HCT116 (cell line): ENCODE data around the gene SPOP. TPM values are rescaled to one million over a fixed set of nuclear protein-coding genes. Genes with fewer than 3 reads are reported as not detected.
A peak's percentile ranks its signal among the peaks of the same experiment; 100 is the strongest.

ENCODE experiments used
- ATAC-seq: fragments of 200-7000 bp; cut with Tn5 transposase; 2 replicates; pipeline ENCODE4 v1.9.1; 2020; ENCODE audit warnings: mild to moderate bottlenecking, moderate library complexity
- BruUV-seq: library from RNA; stranded (reverse); fragments of 400-500 nt; replicated peaks from 2 replicates; lab custom pipeline; 2021; lab: Mats Ljungman, UMichigan
- CTCF ChIA-PET: fragments of 300-600 bp; sonication (Branson Sonifier 250); formaldehyde crosslinking; loops from one replicate; lab custom pipeline; 2021; ENCODE audit warnings: antibody characterized with exemption; lab: Charles Lee
- POLR2A ChIA-PET: fragments of 300-600, 350-600 bp; sonication (Branson Sonifier 250); formaldehyde crosslinking; loops from one replicate; lab custom pipeline; 2021; ENCODE audit warnings: antibody characterized with exemption; lab: Charles Lee
- RAD21 ChIA-PET, 2 experiments: fragments of 300-600 bp; sonication (Branson Sonifier 250); formaldehyde crosslinking; loops; one replicate each; lab custom pipeline; 2023; ENCODE audit warnings: low total read pairs in 2 of 2; ENCODE audit not compliant: uncharacterized antibody in 2 of 2, unreplicated experiment in 2 of 2, low non-redundant PET in 1 of 2; lab: Charles Lee
- DNase-seq: peaks from one replicate; pipeline ENCODE4 v3.0.0-alpha.2; 2010; ENCODE audit warnings: low read depth, low spot score
- H2AFZ ChIP-seq: fragments of 200-600 bp; shearing (Covaris generic), sonication (generic); 2 replicates; pipeline ENCODE4 v1.6.1; 2017; ENCODE audit warnings: low read depth, mixed run types, mixed read lengths, antibody characterized with exemption, low read length; ENCODE audit not compliant: poor library complexity, severe bottlenecking
- H3K27ac ChIP-seq: 2 replicates; pipeline ENCODE4 v1.5.1; 2012; ENCODE audit warnings: low read depth, low read length
- H3K27me3 ChIP-seq: fragments of 200-600 bp; sonication (generic); 2 replicates; pipeline ENCODE4 v1.6.1; 2016; ENCODE audit warnings: mixed run types, low read length, mixed read lengths; ENCODE audit not compliant: insufficient read depth
- H3K36me3 ChIP-seq, 2 experiments: fragments of 200-500 bp in 1 of 2; fragments of 200-600 bp in 1 of 2; sonication (Bioruptor generic) in 1 of 2; sonication (generic) in 1 of 2; 2 replicates each; pipeline versions ENCODE4 v1.5.1 to v1.6.1; 2014 to 2016; ENCODE audit warnings: low read length in 2 of 2, inconsistent platforms in 1 of 2, mixed read lengths in 1 of 2, mixed run types in 1 of 2; ENCODE audit not compliant: insufficient read depth in 2 of 2, control insufficient read depth in 1 of 2
- H3K4me1 ChIP-seq, 2 experiments: fragments of 200-600 bp in 1 of 2; sonication (generic) in 1 of 2; 2 replicates each; pipeline versions ENCODE4 v1.5.1 to v1.6.1; 2012 to 2017; ENCODE audit warnings: low read length in 2 of 2, inconsistent platforms in 1 of 2, mild to moderate bottlenecking in 1 of 2, mixed read lengths in 1 of 2, mixed run types in 1 of 2, moderate library complexity in 1 of 2; ENCODE audit not compliant: insufficient read depth in 2 of 2, control insufficient read depth in 1 of 2
- H3K4me2 ChIP-seq: fragments of 200-600 bp; sonication (generic); 2 replicates; pipeline ENCODE4 v1.6.1; 2017; ENCODE audit warnings: mixed run types, low read length, mixed read lengths
- H3K4me3 ChIP-seq, 2 experiments: fragments of 200-600 bp in 1 of 2; sonication (generic) in 1 of 2; replicated peaks in 1 of 2; 2 replicates each; pipeline ENCODE4 v1.5.1; 2011 to 2016; ENCODE audit warnings: low read length in 2 of 2, control low read depth in 1 of 2, low read depth in 1 of 2, mild to moderate bottlenecking in 1 of 2, mixed read lengths in 1 of 2, mixed run types in 1 of 2
- H3K79me2 ChIP-seq: fragments of 200-600 bp; sonication (generic); 2 replicates; pipeline ENCODE4 v1.6.1; 2017; ENCODE audit warnings: mild to moderate bottlenecking, mixed run types, low read length, moderate library complexity, mixed read lengths; ENCODE audit not compliant: insufficient read depth
- H3K9ac ChIP-seq: fragments of 200-600 bp; sonication (generic); 2 replicates; pipeline ENCODE4 v1.6.1; 2016; ENCODE audit warnings: low read length, mixed read lengths
- H3K9me2 ChIP-seq: fragments of 200-600 bp; sonication (generic), shearing (Covaris generic); 2 replicates; pipeline ENCODE4 v1.6.1; 2017; ENCODE audit warnings: mixed run types, mild to moderate bottlenecking, moderate library complexity; ENCODE audit not compliant: insufficient read depth
- H3K9me3 ChIP-seq, 2 experiments: fragments of 200-500 bp in 1 of 2; fragments of 200-600 bp in 1 of 2; sonication (Bioruptor generic) in 1 of 2; sonication (generic) in 1 of 2; 2 replicates each; pipeline ENCODE4 v1.6.1; 2014 to 2017; ENCODE audit warnings: low read length in 2 of 2, mixed read lengths in 2 of 2, inconsistent platforms in 1 of 2, low read depth in 1 of 2, mild to moderate bottlenecking in 1 of 2, mixed run types in 1 of 2, moderate library complexity in 1 of 2; ENCODE audit not compliant: control insufficient read depth in 1 of 2, insufficient read depth in 1 of 2
- H4K20me1 ChIP-seq: fragments of 200-600 bp; sonication (generic), shearing (Covaris generic); 2 replicates; pipeline ENCODE4 v1.6.1; 2017; ENCODE audit warnings: mixed run types, mild to moderate bottlenecking, moderate library complexity; ENCODE audit not compliant: insufficient read depth
- CEBPB ChIP-seq: IDR thresholded peaks from 2 replicates; pipeline ENCODE4 v1.6.1; 2012; ENCODE audit warnings: low read depth
- EGR1 ChIP-seq: IDR thresholded peaks from 2 replicates; pipeline ENCODE4 v1.6.1; 2012; ENCODE audit warnings: low read depth
- ELF1 ChIP-seq: IDR thresholded peaks from 2 replicates; pipeline ENCODE4 v1.6.1; 2012; ENCODE audit warnings: low read depth, borderline replicate concordance
- EZH2 ChIP-seq: fragments of 200-600 bp; sonication (generic); IDR thresholded peaks from 2 replicates; pipeline ENCODE4 v1.6.1; 2017; ENCODE audit warnings: antibody characterized with exemption, mixed run types
- EZH2phosphoT487 ChIP-seq: fragments of 200-600 bp; IDR thresholded peaks from 2 replicates; pipeline ENCODE4 v1.6.1; 2018; ENCODE audit warnings: antibody characterized with exemption, borderline replicate concordance
- POLR2A ChIP-seq: IDR thresholded peaks from 2 replicates; pipeline ENCODE4 v1.7.0; 2011; ENCODE audit warnings: borderline replicate concordance; ENCODE audit not compliant: insufficient read depth, insufficient read length; ENCODE audit errors: extremely low read depth
- POLR2AphosphoS5 ChIP-seq: IDR thresholded peaks from 2 replicates; pipeline ENCODE4 v1.6.1; 2011; ENCODE audit warnings: mild to moderate bottlenecking, low read depth, low read length, moderate library complexity
- RAD21 ChIP-seq: IDR thresholded peaks from 2 replicates; pipeline ENCODE4 v1.6.1; 2012; ENCODE audit warnings: low read depth, mild to moderate bottlenecking
- SP1 ChIP-seq: IDR thresholded peaks from 2 replicates; pipeline ENCODE4 v1.6.1; 2012; ENCODE audit warnings: low read depth
- SRF ChIP-seq: IDR thresholded peaks from 2 replicates; pipeline ENCODE4 v1.6.1; 2012; ENCODE audit warnings: low read depth
- TCF7L2 ChIP-seq: IDR thresholded peaks from 2 replicates; pipeline ENCODE4 v1.7.0; 2011; ENCODE audit warnings: borderline replicate concordance, inconsistent platforms; ENCODE audit not compliant: insufficient read depth, insufficient read length; ENCODE audit errors: extremely low read depth
- YY1 ChIP-seq: IDR thresholded peaks from 2 replicates; pipeline ENCODE4 v1.6.1; 2011; ENCODE audit warnings: low read length, low read depth, moderate library complexity, mild to moderate bottlenecking; ENCODE audit not compliant: insufficient replicate concordance; ENCODE audit errors: extremely low read depth
- ZNF274 ChIP-seq: fragments of 200-500 bp; sonication (Bioruptor generic); IDR thresholded peaks from 2 replicates; pipeline ENCODE4 v1.6.1; 2014; ENCODE audit warnings: mild to moderate bottlenecking, low read depth, low read length, inconsistent platforms
- intact Hi-C: fragments of 100-400 bp; cut with micrococcal nuclease; formaldehyde crosslinking; loops from 2 replicates; pipeline ENCODE4 v1.10.0; 2022
- total RNA-seq: library from RNA; stranded (reverse); gene quantifications from one replicate; pipeline ENCODE4 v1.2.1, GENCODE V29; 2021; ENCODE audit not compliant: unreplicated experiment
- TF ChIP-seq, protein P1 (sequence below), 3 experiments: fragments of 200-600 bp in 1 of 3; sonication (generic) in 1 of 3; IDR thresholded peaks in 2 of 3; conservative IDR thresholded peaks in 1 of 3; 2 replicates each; pipeline ENCODE4 v1.5.1; 2012 to 2017; ENCODE audit warnings: low read depth in 2 of 3, low read length in 2 of 3, antibody characterized with exemption in 1 of 3, borderline replicate concordance in 1 of 3, control low read depth in 1 of 3, mild to moderate bottlenecking in 1 of 3, mixed read lengths in 1 of 3, mixed run types in 1 of 3, moderate library complexity in 1 of 3; ENCODE audit not compliant: insufficient read depth in 1 of 3
- TF ChIP-seq, protein P2 (sequence below): IDR thresholded peaks from 2 replicates; pipeline ENCODE4 v1.6.1; 2012
- TF ChIP-seq, protein P3 (sequence below): IDR thresholded peaks from 2 replicates; pipeline ENCODE4 v1.6.1; 2011; ENCODE audit warnings: mild to moderate bottlenecking, low read length, moderate library complexity; ENCODE audit not compliant: insufficient replicate concordance; ENCODE audit errors: extremely low read depth

The SPOP gene
- total RNA-seq, 1 experiment from 2014 or later, result 85.1 TPM

DNA sequence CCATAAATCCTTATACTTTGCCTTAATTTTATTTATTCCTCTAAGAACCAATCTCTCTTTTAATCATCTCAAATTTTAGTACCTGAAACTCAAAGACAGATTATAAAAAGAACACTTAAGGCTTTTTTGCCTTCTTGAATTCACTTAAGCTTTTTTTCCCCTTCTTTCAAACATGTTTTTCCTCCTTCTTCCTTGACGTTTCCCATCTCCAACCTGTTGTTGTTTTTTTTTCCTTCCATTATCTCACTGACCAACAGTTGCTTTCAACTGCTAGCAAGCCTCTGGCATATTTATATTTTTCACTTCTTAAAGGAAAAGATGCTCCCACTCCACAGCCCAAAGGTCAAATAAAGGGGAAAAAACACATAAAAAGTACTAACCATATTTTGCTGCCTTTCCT lies 32.2 kb downstream of the SPOP start:
- Histone ChIP-seq H3K36me3 (no peaks in the 10 kb centered on the region), H3K9me3 (no peaks in the 10 kb centered on the region), H3K27me3 (no peaks in the 10 kb centered on the region), H3K4me1 (peaks cover 42 to 48% of the 10 kb centered on the region in 2 experiments), H3K4me2 (peak overlapping the region; percentile 72), H3K4me3 (peak overlapping the region; percentile 16 to 49), H3K27ac (peak overlapping the region; percentile 93), H3K9me2 (no peaks in the 10 kb centered on the region), H3K9ac (peak overlapping the region; percentile 46), H4K20me1 (no peaks in the 10 kb centered on the region), H2AFZ (no peak overlapping the region), H3K79me2 (peaks cover 68% of the 10 kb centered on the region)
- intact Hi-C loops, result no loop called here
- BruUV-seq, result no TSS peak
- POLR2A ChIA-PET, result interaction anchor here (1.2 to 2.0 kb wide), 5 partner anchors 8 to 32 kb away, joined by 3 to 8 read pairs (median 5); partner anchors contain the start of gene SPOP
- ATAC-seq (no peak), DNase-seq (no peak)
- RAD21 ChIA-PET, result no interaction called here
- TF ChIP-seq EGR1 (no peak), RAD21 (no peak), SP1 (no peak), EZH2 (no peak), ELF1 (no peak), YY1 (no peak)
- TF ChIP-seq, protein P1, sequence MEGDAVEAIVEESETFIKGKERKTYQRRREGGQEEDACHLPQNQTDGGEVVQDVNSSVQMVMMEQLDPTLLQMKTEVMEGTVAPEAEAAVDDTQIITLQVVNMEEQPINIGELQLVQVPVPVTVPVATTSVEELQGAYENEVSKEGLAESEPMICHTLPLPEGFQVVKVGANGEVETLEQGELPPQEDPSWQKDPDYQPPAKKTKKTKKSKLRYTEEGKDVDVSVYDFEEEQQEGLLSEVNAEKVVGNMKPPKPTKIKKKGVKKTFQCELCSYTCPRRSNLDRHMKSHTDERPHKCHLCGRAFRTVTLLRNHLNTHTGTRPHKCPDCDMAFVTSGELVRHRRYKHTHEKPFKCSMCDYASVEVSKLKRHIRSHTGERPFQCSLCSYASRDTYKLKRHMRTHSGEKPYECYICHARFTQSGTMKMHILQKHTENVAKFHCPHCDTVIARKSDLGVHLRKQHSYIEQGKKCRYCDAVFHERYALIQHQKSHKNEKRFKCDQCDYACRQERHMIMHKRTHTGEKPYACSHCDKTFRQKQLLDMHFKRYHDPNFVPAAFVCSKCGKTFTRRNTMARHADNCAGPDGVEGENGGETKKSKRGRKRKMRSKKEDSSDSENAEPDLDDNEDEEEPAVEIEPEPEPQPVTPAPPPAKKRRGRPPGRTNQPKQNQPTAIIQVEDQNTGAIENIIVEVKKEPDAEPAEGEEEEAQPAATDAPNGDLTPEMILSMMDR (IDR thresholded peaks at IDR 0.05 in 2 of 3, conservative IDR thresholded peaks at IDR 0.05 in 1 of 3; ENCODE audit: borderline replicate concordance in 1 of 3, insufficient read depth in 1 of 3, low read depth in 2 of 3, low read length in 2 of 3), result no peak
- TF ChIP-seq, protein P2, sequence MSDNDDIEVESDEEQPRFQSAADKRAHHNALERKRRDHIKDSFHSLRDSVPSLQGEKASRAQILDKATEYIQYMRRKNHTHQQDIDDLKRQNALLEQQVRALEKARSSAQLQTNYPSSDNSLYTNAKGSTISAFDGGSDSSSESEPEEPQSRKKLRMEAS, result no peak
- CTCF ChIA-PET, result interaction anchor here (1.2 to 2.8 kb wide), 3 partner anchors 76 to 90 kb away, joined by 3 to 16 read pairs (median 5); no protein-coding TSS in a partner anchor

DNA sequence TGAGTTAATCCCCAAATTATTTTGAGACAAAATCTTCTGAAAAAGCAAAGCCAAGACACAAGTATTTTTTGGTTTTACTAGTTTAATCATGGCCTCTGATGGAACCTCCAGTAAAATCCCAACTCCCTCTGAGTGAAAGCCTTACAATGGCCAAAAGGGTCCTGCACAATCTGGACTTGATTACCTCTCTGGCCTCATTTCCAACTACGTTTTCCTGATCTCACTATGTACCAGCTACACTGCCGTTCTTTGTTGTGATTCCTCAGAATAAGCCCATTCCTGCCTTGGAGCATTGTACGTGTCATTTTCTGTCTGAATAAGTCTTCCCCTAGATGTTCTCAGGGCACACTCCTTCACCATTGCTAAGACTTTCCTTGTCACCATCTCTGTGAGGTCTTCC lies 37.3 kb downstream of the SPOP start:
- POLR2A ChIA-PET, result no interaction called here
- CTCF ChIA-PET, result no interaction called here
- no peak for DNase-seq
- H3K4me2 ChIP-seq, result no peak overlapping the region
- intact Hi-C loops, result no loop called here
- no peak overlapping the region for H3K27ac ChIP-seq
- 0 out of 4 replicates have a peak, but pooled peaks cover 0 to 4% of the 10 kb centered on the region in 2 experiments for H3K9me3 ChIP-seq
- H3K27me3 ChIP-seq, result no peaks in the 10 kb centered on the region
- ATAC-seq, result no peak
- RAD21 ChIA-PET, result no interaction called here
- H3K9me2 ChIP-seq, result no peaks in the 10 kb centered on the region
- no peak overlapping the region for H3K9ac ChIP-seq
- no TSS peak for BruUV-seq
- no peaks in the 10 kb centered on the region for H3K36me3 ChIP-seq
- H3K4me3 ChIP-seq, result no peak overlapping the region
- H4K20me1 ChIP-seq, result no peaks in the 10 kb centered on the region
- H3K4me1 ChIP-seq, result peaks cover 25 to 26% of the 10 kb centered on the region in 2 experiments
- H3K79me2 ChIP-seq, result peaks cover 84% of the 10 kb centered on the region
- H2AFZ ChIP-seq, result no peak overlapping the region
- no peak for TF ChIP-seq YY1
- no peak for TF ChIP-seq POLR2A
- TF ChIP-seq ZNF274, result no peak
- TF ChIP-seq TCF7L2, result no peak
- TF ChIP-seq, protein P3, sequence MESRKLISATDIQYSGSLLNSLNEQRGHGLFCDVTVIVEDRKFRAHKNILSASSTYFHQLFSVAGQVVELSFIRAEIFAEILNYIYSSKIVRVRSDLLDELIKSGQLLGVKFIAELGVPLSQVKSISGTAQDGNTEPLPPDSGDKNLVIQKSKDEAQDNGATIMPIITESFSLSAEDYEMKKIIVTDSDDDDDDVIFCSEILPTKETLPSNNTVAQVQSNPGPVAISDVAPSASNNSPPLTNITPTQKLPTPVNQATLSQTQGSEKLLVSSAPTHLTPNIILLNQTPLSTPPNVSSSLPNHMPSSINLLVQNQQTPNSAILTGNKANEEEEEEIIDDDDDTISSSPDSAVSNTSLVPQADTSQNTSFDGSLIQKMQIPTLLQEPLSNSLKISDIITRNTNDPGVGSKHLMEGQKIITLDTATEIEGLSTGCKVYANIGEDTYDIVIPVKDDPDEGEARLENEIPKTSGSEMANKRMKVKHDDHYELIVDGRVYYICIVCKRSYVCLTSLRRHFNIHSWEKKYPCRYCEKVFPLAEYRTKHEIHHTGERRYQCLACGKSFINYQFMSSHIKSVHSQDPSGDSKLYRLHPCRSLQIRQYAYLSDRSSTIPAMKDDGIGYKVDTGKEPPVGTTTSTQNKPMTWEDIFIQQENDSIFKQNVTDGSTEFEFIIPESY, result no peak
- no peak for TF ChIP-seq EGR1
- no peak for TF ChIP-seq RAD21
- TF ChIP-seq, protein P2, result no peak
- no peak for TF ChIP-seq SRF
- no peak for TF ChIP-seq CEBPB
- no peak for TF ChIP-seq ELF1
- no peak for TF ChIP-seq EZH2phosphoT487
- TF ChIP-seq POLR2AphosphoS5, result no peak
- TF ChIP-seq EZH2, result no peak
